ENCODE results near the gene POLN. TPM values are rescaled to one million over a fixed set of nuclear protein-coding genes. Genes with fewer than 3 reads are reported as not detected.
A peak's percentile ranks its signal among the peaks of the same experiment; 100 is the strongest.

Gene POLN
- total RNA-seq, 1 experiment from 2014 or later = 0.26 TPM

DNA sequence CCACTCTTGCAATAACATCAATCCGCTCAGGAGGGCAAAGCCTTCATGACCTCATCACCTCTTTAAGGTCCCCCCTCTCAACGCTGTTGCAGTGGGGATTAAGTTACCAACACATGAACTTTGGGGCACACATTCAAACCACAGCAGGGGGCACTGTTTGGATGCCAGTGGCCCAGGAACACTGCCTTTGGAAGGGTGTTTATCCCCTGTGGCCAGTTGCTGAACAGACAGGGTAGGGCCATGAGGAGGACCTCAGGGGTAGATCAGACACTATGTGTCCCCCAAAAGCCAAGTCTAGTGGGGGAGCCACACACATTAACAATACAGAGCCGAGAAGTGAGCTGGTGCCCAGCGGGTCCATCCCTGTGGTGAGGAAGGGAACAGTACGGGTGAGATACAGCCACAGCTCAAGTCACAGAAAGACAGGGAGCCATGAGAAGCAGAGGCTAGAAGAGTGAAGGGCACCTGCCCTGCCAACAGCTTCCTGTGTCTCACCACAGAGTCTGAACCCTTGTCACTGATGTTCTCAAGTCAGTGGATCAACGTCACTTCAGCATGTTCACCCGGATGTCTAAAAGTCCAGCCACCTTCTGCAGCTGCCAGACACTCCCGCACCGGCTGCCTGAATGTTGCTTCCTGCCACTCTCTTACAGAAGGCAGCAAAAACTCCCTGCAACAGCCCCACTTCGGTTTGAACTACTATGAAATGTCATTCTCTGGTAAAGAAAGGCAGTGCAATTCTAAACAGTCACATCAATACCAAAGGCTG is 39.8 kb upstream of the POLN start:
- Histone ChIP-seq H3K4me2 (ENCODE audit: low read length) (no peak overlapping the region), H2AFZ (ENCODE audit: low read length) (no peak overlapping the region), H3K36me3 (ENCODE audit: low read depth, low read length) (no peaks in the 10 kb centered on the region), H3K4me3 (ENCODE audit: low read length) (no peak overlapping the region), H3K9me3 (ENCODE audit: low read length) (no peaks in the 10 kb centered on the region), H4K20me1 (ENCODE audit: low read length) (no peaks in the 10 kb centered on the region), H3K79me2 (ENCODE audit: low read length) (no peaks in the 10 kb centered on the region), H3K27ac (ENCODE audit: low read length) (no peak overlapping the region), H3K9me2 (replicated peaks; ENCODE audit: low read length) (no peaks in the 10 kb centered on the region), H3K4me1 (ENCODE audit: insufficient read depth, low read length) (peaks cover 11% of the 10 kb centered on the region), H3K9ac (ENCODE audit: low read length) (no peak overlapping the region), H3F3A (ENCODE audit: low read length, unreplicated experiment) (no peaks in the 10 kb centered on the region), H3K27me3 (ENCODE audit: low read length) (no peaks in the 10 kb centered on the region)
- no peak for ATAC-seq
- CTCF ChIA-PET = no interaction called here
- intact Hi-C loops (cut with micrococcal nuclease) = no loop called here
- no TSS peak for BruUV-seq (replicated peaks)
- POLR2A ChIA-PET (ENCODE audit: unreplicated experiment) = no interaction called here
- DNase-seq = no peak
- TF ChIP-seq, protein P1, sequence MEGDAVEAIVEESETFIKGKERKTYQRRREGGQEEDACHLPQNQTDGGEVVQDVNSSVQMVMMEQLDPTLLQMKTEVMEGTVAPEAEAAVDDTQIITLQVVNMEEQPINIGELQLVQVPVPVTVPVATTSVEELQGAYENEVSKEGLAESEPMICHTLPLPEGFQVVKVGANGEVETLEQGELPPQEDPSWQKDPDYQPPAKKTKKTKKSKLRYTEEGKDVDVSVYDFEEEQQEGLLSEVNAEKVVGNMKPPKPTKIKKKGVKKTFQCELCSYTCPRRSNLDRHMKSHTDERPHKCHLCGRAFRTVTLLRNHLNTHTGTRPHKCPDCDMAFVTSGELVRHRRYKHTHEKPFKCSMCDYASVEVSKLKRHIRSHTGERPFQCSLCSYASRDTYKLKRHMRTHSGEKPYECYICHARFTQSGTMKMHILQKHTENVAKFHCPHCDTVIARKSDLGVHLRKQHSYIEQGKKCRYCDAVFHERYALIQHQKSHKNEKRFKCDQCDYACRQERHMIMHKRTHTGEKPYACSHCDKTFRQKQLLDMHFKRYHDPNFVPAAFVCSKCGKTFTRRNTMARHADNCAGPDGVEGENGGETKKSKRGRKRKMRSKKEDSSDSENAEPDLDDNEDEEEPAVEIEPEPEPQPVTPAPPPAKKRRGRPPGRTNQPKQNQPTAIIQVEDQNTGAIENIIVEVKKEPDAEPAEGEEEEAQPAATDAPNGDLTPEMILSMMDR (conservative IDR thresholded peaks at IDR 0.05; ENCODE audit: low read depth, low read length) = no peak; the same call in 1 of the 2 replicates
- no peak for TF ChIP-seq EZH2 (IDR thresholded peaks at IDR 0.05; ENCODE audit: low read length, unreplicated experiment)
- TF ChIP-seq EZH2phosphoT487 (IDR thresholded peaks at IDR 0.05; ENCODE audit: borderline replicate concordance, low read length) = no peak

DNA sequence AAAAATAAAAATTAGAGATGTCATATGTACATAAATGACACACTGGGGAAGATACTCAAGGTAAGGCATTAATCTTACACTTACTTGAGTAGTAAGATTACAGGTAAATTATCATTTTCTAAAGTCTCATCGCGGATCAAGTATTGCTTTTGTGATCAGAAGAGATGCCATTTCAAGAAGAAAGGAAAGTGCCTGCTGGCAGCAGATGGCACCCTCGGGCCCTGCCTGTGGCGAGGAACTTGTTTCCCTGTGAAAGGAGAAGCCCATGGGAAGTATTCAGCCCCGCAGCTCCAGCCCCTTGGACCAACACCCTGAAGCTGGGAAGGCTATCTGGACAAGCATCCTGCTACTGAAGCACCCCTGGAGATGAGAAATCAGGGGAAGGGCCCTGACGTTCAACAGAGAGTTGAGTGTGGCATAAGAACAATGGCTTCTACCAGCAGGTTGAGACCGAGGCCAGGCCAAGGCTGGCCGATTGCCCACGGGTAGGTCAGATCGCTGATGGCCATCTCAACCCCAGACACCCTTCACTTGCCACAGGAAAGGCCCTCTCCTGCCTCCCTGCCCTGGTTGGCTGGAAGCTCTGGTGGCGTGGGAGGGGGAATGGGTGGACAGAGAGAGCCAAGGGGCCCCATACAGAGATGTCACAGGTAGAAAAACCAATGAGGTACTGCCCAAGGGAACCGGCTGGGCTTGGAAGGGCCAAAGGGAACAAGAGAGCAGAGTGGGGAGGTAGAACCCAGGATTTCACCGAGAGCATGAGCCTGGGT is 38.8 kb upstream of the POLN start:
- CTCF ChIA-PET = no interaction called here

More for the DNA sequence above, 38.8 kb upstream of the POLN start:
- POLR2A ChIA-PET (ENCODE audit: unreplicated experiment) = no interaction called here
- Histone ChIP-seq H3K4me1 (ENCODE audit: insufficient read depth, low read length) (peaks cover 8% of the 10 kb centered on the region), H3K27ac (ENCODE audit: low read length) (no peak overlapping the region), H4K20me1 (ENCODE audit: low read length) (no peaks in the 10 kb centered on the region), H3K4me2 (ENCODE audit: low read length) (no peak overlapping the region), H3K27me3 (ENCODE audit: low read length) (no peaks in the 10 kb centered on the region), H2AFZ (ENCODE audit: low read length) (no peak overlapping the region), H3K9ac (ENCODE audit: low read length) (no peak overlapping the region), H3K9me3 (ENCODE audit: low read length) (no peaks in the 10 kb centered on the region), H3K79me2 (ENCODE audit: low read length) (no peaks in the 10 kb centered on the region), H3K4me3 (ENCODE audit: low read length) (no peak overlapping the region), H3F3A (ENCODE audit: low read length, unreplicated experiment) (no peaks in the 10 kb centered on the region), H3K9me2 (replicated peaks; ENCODE audit: low read length) (no peaks in the 10 kb centered on the region), H3K36me3 (ENCODE audit: low read depth, low read length) (no peaks in the 10 kb centered on the region)
- no peak for DNase-seq
- no peak for ATAC-seq
- intact Hi-C loops (cut with micrococcal nuclease) = no loop called here
- TF ChIP-seq EZH2phosphoT487 (IDR thresholded peaks at IDR 0.05; ENCODE audit: borderline replicate concordance, low read length) = no peak
- TF ChIP-seq, protein P1 (conservative IDR thresholded peaks at IDR 0.05; ENCODE audit: low read depth, low read length) = peak; percentile 26
- BruUV-seq (replicated peaks) = no TSS peak

All from PC-3 (cell line).